Mesothelial cell of epicardium (in vitro differentiated cells): ENCODE results near the gene CPXM2. TPM values are rescaled to one million over a fixed set of nuclear protein-coding genes. Genes with fewer than 3 reads are reported as not detected.

Experiments used
- DNase-seq, 2 experiments: peaks; one replicate each; pipeline ENCODE4 v3.0.0; 2021; ENCODE audit warnings: low spot score in 2 of 2; ENCODE audit not compliant: unreplicated experiment in 2 of 2
- H3K27ac Mint-ChIP-seq: 2 replicates; pipeline ENCODE4 v1.8.0; 2021; ENCODE audit warnings: mixed read lengths
- H3K27me3 Mint-ChIP-seq: 2 replicates; pipeline ENCODE4 v1.8.0; 2021; ENCODE audit warnings: low read depth, mixed read lengths
- H3K36me3 Mint-ChIP-seq: 2 replicates; pipeline ENCODE4 v1.8.0; 2021; ENCODE audit warnings: mixed read lengths
- H3K4me1 Mint-ChIP-seq: 2 replicates; pipeline ENCODE4 v1.8.0; 2021; ENCODE audit warnings: mixed read lengths
- H3K4me3 Mint-ChIP-seq: 2 replicates; pipeline ENCODE4 v1.8.0; 2021; ENCODE audit warnings: mild to moderate bottlenecking, moderate library complexity, mixed read lengths
- H3K9me3 Mint-ChIP-seq: 2 replicates; pipeline ENCODE4 v1.8.0; 2021; ENCODE audit warnings: mixed read lengths
- total RNA-seq: library from RNA; stranded (reverse); gene quantifications from 3 replicates; pipeline ENCODE4 v1.2.1, GENCODE V29; 2021
- TF ChIP-seq, protein P1 (sequence below): fragments of 200-600 bp; sonication (generic); IDR thresholded peaks from one replicate; pipeline ENCODE4 v1.5.0; 2021; ENCODE audit warnings: antibody characterized with exemption; ENCODE audit not compliant: unreplicated experiment

Gene CPXM2
- total RNA-seq, 1 donor from 2014 or later: 0.92 TPM

DNA sequence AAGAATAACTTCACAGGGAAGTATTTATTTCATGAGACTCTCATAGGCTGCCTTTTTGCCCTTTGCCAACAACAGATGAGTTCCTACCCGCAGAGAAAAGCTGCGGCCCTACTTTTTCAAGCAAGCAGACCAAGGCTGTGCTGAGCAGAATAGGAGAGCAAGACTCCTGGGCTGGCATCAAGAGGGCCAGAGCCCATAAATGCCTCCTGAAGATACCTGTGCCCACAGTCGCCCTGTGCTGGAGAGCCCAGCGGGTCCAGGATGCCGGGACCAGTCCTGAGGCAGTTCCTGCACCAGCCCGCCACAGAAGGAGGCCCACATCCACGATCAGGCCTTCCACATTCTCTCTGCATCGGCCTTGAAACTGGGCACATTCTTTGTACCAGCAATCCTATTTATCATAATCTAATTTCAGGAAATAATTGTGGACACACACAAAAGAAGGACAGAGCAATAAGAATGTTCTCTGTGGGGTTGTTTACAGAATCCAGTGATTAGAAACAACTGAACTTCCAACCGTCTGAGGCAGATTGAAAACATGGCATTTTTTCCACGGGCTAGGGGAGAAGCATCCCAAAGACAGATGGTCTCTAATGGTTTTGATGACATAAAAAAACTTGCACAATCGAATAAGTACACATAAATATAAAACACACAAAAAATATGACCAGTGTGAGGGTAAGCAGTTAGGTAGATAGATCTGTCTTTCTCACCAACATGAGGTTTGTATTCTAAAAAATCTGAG, 95.6 kb downstream of the CPXM2 start:
- Mint-ChIP-seq H3K36me3 (no peaks in the 10 kb centered on the region), H3K27me3 (peaks cover 5% of the 10 kb centered on the region), H3K4me1 (peaks cover 5% of the 10 kb centered on the region), H3K4me3 (no peak overlapping the region), H3K9me3 (peaks cover 4% of the 10 kb centered on the region), H3K27ac (no peak overlapping the region)
- DNase-seq: peak in 1 of 2 experiments; percentile 29
- TF ChIP-seq, protein P1, sequence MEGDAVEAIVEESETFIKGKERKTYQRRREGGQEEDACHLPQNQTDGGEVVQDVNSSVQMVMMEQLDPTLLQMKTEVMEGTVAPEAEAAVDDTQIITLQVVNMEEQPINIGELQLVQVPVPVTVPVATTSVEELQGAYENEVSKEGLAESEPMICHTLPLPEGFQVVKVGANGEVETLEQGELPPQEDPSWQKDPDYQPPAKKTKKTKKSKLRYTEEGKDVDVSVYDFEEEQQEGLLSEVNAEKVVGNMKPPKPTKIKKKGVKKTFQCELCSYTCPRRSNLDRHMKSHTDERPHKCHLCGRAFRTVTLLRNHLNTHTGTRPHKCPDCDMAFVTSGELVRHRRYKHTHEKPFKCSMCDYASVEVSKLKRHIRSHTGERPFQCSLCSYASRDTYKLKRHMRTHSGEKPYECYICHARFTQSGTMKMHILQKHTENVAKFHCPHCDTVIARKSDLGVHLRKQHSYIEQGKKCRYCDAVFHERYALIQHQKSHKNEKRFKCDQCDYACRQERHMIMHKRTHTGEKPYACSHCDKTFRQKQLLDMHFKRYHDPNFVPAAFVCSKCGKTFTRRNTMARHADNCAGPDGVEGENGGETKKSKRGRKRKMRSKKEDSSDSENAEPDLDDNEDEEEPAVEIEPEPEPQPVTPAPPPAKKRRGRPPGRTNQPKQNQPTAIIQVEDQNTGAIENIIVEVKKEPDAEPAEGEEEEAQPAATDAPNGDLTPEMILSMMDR: no peak

DNA sequence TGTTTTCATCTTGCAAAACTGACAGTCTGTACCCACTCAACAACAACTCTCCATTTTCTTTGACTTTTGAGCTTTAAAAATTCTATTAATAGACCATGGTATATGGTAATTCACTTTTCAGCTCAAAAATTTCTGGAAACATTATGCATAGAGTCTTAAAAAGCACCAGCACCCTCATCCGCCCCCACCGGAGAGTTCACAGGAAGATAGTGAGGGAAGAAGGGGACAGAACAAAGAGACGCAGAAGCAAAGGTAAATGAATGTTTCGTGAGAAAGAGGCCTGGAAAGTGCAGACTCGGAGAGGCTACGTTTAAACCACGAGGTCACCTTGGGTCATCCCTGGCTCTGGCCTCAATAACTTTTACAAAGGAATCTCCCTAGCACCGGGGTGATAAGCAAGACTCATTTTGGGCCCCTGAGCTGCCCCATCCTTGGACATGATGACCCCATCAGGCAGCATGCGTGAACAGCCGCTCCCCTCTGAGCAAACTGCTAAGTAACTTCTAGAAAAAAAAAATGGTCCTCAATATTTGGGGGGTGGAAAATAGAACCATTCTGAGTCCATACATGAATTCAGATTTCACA, 96.3 kb downstream of the CPXM2 start:
- DNase-seq: peak in 1 of 2 experiments; percentile 21

DNA sequence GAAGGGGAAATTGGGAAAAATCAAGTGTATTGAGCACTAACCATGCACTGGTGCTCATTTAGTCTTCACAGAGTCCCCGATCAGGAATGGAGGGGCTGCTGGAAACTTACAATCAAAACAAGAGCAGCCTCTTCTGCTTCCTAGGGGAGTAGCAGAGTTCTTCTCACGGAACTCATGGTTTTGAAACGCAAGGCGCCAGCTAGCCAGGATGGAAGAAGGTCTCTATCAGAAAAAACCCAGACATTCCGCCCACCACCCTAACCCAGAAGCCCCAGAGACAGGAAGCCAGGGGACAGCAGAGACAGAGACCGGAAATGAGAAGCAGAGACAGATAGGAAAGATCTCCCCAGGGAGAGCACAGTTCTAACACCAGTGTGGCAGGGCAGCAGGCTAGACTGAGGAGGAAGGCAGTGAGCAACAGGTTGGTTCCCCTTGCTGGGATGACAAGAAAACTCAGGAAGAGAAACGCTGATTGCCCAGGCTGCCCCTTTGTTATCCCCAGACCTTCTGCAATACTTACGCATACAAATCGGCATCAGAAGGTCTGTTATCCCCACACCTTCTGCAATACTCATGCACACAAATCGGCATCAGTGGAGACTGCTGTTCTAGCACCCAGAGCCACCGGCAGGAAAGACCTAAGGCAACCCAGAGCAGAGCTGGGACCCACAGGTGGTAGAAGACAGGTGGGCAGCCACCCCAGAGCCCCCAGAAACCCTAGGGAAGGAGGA, 99.2 kb downstream of the CPXM2 start:
- Mint-ChIP-seq H3K4me3 (no peak overlapping the region), H3K36me3 (no peaks in the 10 kb centered on the region), H3K27ac (no peak overlapping the region), H3K9me3 (peaks cover 16% of the 10 kb centered on the region), H3K27me3 (peaks cover 13% of the 10 kb centered on the region), H3K4me1 (no peaks in the 10 kb centered on the region)
- TF ChIP-seq, protein P1: no peak
- DNase-seq: peak in 1 of 2 experiments; percentile 27

More for the DNA sequence above, 96.3 kb downstream of the CPXM2 start:
- Mint-ChIP-seq H3K27me3 (peaks cover 4% of the 10 kb centered on the region), H3K27ac (no peak overlapping the region), H3K9me3 (peaks cover 9% of the 10 kb centered on the region), H3K4me3 (no peak overlapping the region), H3K36me3 (no peaks in the 10 kb centered on the region), H3K4me1 (peaks cover 3% of the 10 kb centered on the region)
- TF ChIP-seq, protein P1: no peak

DNA sequence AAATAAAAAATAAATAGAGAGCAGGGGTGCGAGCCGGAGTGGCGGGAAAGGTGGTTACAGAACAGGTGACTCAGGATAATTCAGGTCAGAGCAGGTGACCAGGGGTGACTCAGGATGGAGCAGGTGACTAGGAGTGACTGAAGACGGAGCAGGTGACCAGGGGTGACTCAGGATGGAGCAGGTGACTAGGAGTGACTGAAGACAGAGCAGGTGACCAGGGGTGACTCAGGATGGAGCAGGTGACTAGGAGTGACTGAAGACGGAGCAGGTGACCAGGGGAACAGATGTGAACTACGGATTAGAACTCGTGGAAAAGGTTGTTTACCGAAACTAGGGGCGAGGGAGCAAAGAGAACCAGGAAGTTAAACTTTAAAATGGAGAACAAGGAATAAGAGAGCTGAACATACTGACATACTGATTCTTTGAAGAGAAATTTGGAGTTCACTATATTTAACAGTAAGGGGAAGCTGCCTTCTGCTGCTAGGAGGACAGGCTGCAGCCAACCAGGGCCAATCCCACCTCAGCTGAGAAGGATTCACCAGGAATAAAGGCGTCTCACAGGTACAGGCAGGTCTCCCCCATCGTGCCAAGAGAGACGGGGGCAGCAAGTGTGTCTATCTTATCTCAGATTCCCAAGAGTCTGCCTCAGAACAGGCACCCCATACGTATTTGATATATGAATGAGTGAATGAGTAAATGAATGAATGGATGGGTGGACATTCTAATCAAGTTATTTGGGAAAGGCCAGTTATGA, 101.3 kb downstream of the CPXM2 start:
- H3K27me3 Mint-ChIP-seq: peaks cover 24% of the 10 kb centered on the region
- peak in 1 of 2 experiments; percentile 3 for DNase-seq
- H3K36me3 Mint-ChIP-seq: no peaks in the 10 kb centered on the region
- no peak overlapping the region for H3K27ac Mint-ChIP-seq
- H3K9me3 Mint-ChIP-seq: peaks cover 16% of the 10 kb centered on the region
- TF ChIP-seq, protein P1: no peak
- H3K4me1 Mint-ChIP-seq: no peaks in the 10 kb centered on the region
- no peak overlapping the region for H3K4me3 Mint-ChIP-seq

DNA sequence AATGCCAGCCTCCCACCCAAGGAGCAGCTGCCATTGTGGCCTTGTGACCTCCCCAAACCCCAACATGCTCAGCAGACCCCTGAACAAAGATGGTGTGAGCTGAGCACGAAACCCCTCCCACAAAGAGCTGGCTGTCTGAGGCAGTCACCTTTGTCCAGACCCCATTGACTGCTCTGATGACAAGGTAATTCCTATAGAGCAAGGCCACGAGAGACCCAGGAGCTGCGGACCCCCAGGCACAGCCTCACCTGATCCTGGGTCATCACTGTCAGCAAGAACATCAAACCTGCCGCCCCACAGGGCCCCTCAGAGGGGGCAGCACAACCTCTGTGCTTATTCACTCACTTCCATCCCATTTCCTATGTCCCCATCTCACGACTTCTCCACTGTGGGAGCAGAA, 102.6 kb downstream of the CPXM2 start:
- peak in 1 of 2 experiments; percentile 31 for DNase-seq
- Mint-ChIP-seq H3K4me3 (no peak overlapping the region), H3K9me3 (peaks cover 16% of the 10 kb centered on the region), H3K36me3 (no peaks in the 10 kb centered on the region), H3K27me3 (peaks cover 28% of the 10 kb centered on the region), H3K4me1 (no peaks in the 10 kb centered on the region), H3K27ac (no peak overlapping the region)
- TF ChIP-seq, protein P1: no peak
